ENCODE measurements around the gene ZNF618.

ZNF618 gene

DNA sequence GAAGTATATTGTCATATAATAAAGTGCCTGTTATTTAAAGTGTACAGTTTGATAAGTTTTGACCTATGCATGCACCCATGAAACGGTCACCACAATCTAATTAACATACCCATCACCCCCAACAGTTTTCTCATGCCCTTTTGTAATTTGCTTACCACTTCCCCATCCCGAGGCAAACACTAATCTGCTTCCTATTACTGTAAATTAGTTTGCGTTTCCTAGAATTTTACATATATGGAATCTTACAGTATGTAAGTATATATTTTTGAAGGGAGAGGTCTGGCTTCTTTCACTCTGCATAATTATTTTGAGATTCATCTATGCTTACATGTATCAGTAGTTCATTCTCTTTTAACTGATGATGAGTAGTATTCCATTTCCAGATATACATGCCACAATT is 145.5 kb downstream of the ZNF618 start:
- Histone ChIP-seq H3K27me3 (ENCODE audit: insufficient read depth, low read length, poor library complexity, severe bottlenecking) (no peaks in the 10 kb centered on the region), H3K9me2 (replicated peaks; ENCODE audit: low read depth, low read length) (no peaks in the 10 kb centered on the region), H3K4me1 (ENCODE audit: insufficient read depth, low read length, poor library complexity, severe bottlenecking) (no peaks in the 10 kb centered on the region), H3K9ac (ENCODE audit: low read depth, low read length, poor library complexity, severe bottlenecking) (no peak overlapping the region), H2AFZ (ENCODE audit: low read length) (no peak overlapping the region), H4K20me1 (ENCODE audit: insufficient read depth, low read length, poor library complexity, severe bottlenecking) (no peaks in the 10 kb centered on the region), H3K36me3 (ENCODE audit: insufficient read depth, low read length) (peaks cover 69% of the 10 kb centered on the region), H3K9me3 (ENCODE audit: insufficient read depth, low read depth, low read length) (peaks cover 5% of the 10 kb centered on the region; the same call in 1 of the 2 replicates), H3K79me2 (ENCODE audit: insufficient read depth, low read length) (no peaks in the 10 kb centered on the region), H3F3A (ENCODE audit: low read depth) (no peaks in the 10 kb centered on the region), H3K4me2 (ENCODE audit: low read depth, low read length, poor library complexity, severe bottlenecking) (no peak overlapping the region), H3K4me3 (ENCODE audit: low read length, poor library complexity, severe bottlenecking) (no peak overlapping the region)
- TF ChIP-seq, protein P1, sequence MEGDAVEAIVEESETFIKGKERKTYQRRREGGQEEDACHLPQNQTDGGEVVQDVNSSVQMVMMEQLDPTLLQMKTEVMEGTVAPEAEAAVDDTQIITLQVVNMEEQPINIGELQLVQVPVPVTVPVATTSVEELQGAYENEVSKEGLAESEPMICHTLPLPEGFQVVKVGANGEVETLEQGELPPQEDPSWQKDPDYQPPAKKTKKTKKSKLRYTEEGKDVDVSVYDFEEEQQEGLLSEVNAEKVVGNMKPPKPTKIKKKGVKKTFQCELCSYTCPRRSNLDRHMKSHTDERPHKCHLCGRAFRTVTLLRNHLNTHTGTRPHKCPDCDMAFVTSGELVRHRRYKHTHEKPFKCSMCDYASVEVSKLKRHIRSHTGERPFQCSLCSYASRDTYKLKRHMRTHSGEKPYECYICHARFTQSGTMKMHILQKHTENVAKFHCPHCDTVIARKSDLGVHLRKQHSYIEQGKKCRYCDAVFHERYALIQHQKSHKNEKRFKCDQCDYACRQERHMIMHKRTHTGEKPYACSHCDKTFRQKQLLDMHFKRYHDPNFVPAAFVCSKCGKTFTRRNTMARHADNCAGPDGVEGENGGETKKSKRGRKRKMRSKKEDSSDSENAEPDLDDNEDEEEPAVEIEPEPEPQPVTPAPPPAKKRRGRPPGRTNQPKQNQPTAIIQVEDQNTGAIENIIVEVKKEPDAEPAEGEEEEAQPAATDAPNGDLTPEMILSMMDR (conservative IDR thresholded peaks at IDR 0.05; ENCODE audit: low read length) = no peak
- TF ChIP-seq EZH2phosphoT487 (IDR thresholded peaks at IDR 0.05; ENCODE audit: borderline replicate concordance) = no peak

- Histone ChIP-seq H3K27me3 (ENCODE audit: insufficient read depth, low read length, poor library complexity, severe bottlenecking) (no peaks in the 10 kb centered on the region), H2AFZ (ENCODE audit: low read length) (no peak overlapping the region), H3K79me2 (ENCODE audit: insufficient read depth, low read length) (no peaks in the 10 kb centered on the region), H4K20me1 (ENCODE audit: insufficient read depth, low read length, poor library complexity, severe bottlenecking) (no peaks in the 10 kb centered on the region), H3K4me1 (ENCODE audit: insufficient read depth, low read length, poor library complexity, severe bottlenecking) (no peaks in the 10 kb centered on the region), H3K36me3 (ENCODE audit: insufficient read depth, low read length) (peaks cover 55% of the 10 kb centered on the region), H3K4me3 (ENCODE audit: low read length, poor library complexity, severe bottlenecking) (no peak overlapping the region), H3K9me3 (ENCODE audit: insufficient read depth, low read depth, low read length) (peaks cover 5% of the 10 kb centered on the region; the same call in 1 of the 2 replicates), H3K4me2 (ENCODE audit: low read depth, low read length, poor library complexity, severe bottlenecking) (no peak overlapping the region), H3K9ac (ENCODE audit: low read depth, low read length, poor library complexity, severe bottlenecking) (no peak overlapping the region), H3K9me2 (replicated peaks; ENCODE audit: low read depth, low read length) (no peaks in the 10 kb centered on the region), H3F3A (ENCODE audit: low read depth) (no peaks in the 10 kb centered on the region)
- TF ChIP-seq, protein P1 (conservative IDR thresholded peaks at IDR 0.05; ENCODE audit: low read length) = no peak
- no peak for TF ChIP-seq EZH2phosphoT487 (IDR thresholded peaks at IDR 0.05; ENCODE audit: borderline replicate concordance)
Measured at GRCh38 chr9:114023961-114024360, 147.9 kb downstream of the ZNF618 start.

DNA sequence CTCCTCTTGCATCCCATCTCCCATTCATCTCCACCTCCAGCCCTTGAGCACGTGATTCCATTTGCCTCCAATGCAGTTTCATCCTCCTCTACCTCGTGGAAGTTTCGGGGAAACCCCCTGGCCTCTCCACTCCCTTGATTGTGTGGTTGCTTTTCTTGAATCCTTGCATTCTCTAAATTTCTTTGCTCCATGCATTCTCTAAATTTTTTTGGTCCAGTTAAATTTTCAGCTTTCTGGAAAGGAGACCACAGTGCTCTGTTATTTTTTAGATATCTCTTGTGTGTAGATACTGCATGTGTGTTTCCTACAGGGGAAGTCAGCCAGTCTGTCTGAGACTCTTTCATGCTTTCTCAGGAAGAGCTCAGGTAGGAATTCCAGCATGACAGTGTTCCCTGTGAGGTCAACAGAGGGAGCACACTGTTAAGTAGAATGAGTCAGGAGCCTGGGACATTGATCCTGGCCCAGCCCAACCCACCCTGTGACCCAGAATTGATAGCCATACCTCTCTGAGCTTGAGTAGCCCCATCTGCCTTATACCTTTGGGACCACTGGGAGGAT is 149.2 kb downstream of the ZNF618 start:
- no peak overlapping the region for H3K4me2 ChIP-seq (ENCODE audit: low read depth, low read length, poor library complexity, severe bottlenecking)
- peaks cover 5% of the 10 kb centered on the region; the same call in 1 of the 2 replicates for H3K9me3 ChIP-seq (ENCODE audit: insufficient read depth, low read depth, low read length)
- no peaks in the 10 kb centered on the region for H3K79me2 ChIP-seq (ENCODE audit: insufficient read depth, low read length)
- H3K9me2 ChIP-seq (replicated peaks; ENCODE audit: low read depth, low read length) = no peaks in the 10 kb centered on the region
- no peak overlapping the region for H3K9ac ChIP-seq (ENCODE audit: low read depth, low read length, poor library complexity, severe bottlenecking)
- no peak overlapping the region for H3K4me3 ChIP-seq (ENCODE audit: low read length, poor library complexity, severe bottlenecking)
- H3K36me3 ChIP-seq (ENCODE audit: insufficient read depth, low read length) = peaks cover 56% of the 10 kb centered on the region
- H3K4me1 ChIP-seq (ENCODE audit: insufficient read depth, low read length, poor library complexity, severe bottlenecking) = no peaks in the 10 kb centered on the region
- H4K20me1 ChIP-seq (ENCODE audit: insufficient read depth, low read length, poor library complexity, severe bottlenecking) = no peaks in the 10 kb centered on the region
- no peak overlapping the region for H2AFZ ChIP-seq (ENCODE audit: low read length)
- no peaks in the 10 kb centered on the region for H3F3A ChIP-seq (ENCODE audit: low read depth)
- TF ChIP-seq EZH2phosphoT487 (IDR thresholded peaks at IDR 0.05; ENCODE audit: borderline replicate concordance) = no peak
- TF ChIP-seq, protein P1 (conservative IDR thresholded peaks at IDR 0.05; ENCODE audit: low read length) = no peak
- no peaks in the 10 kb centered on the region for H3K27me3 ChIP-seq (ENCODE audit: insufficient read depth, low read length, poor library complexity, severe bottlenecking)
